Stimulated activated CD4-positive, alpha-beta T cell treated with anti-CD3 and anti-CD28 coated beads, Interleukin-15, amount 100 ng/mL, for 24 hours (primary cell): Measurements from ENCODE around the gene MAGI1.
"Not testable (repeated sequence)": the region's sequence is repeated elsewhere in the genome, so short reads cannot be mapped to it uniquely, and the experiment has no call there.

Experiments
- DNase-seq: peaks from one replicate; pipeline ENCODE4 v3.0.0-alpha.2; 2020

MAGI1 gene

GRCh38 chr3:65739901-65740541 lies 298.7 kb downstream of the MAGI1 start:
- DNase-seq = no peak

- DNase-seq = no peak
Measured at GRCh38 chr3:65734792-65735191, 303.9 kb downstream of the MAGI1 start.

GRCh38 chr3:65734382-65734781 lies 304.3 kb downstream of the MAGI1 start:
- DNase-seq = no peak

GRCh38 chr3:65733459-65733858 lies 305.3 kb downstream of the MAGI1 start:
- no peak for DNase-seq

- no peak for DNase-seq
Measured at GRCh38 chr3:65732051-65732935, 306.4 kb downstream of the MAGI1 start.

GRCh38 chr3:65730449-65730848 lies 308.3 kb downstream of the MAGI1 start:
- DNase-seq = no peak

- DNase-seq = no peak
Measured at GRCh38 chr3:65729973-65730372, 308.7 kb downstream of the MAGI1 start.

- no peak for DNase-seq
Measured at GRCh38 chr3:65729555-65729954, 309.2 kb downstream of the MAGI1 start.

- no peak for DNase-seq
Measured at GRCh38 chr3:65728138-65728537, 310.6 kb downstream of the MAGI1 start.

GRCh38 chr3:65723985-65724384 lies 314.7 kb downstream of the MAGI1 start:
- no peak for DNase-seq

GRCh38 chr3:65723011-65723410 lies 315.7 kb downstream of the MAGI1 start:
- DNase-seq = no peak

- no peak for DNase-seq
Measured at GRCh38 chr3:65720989-65721737, 317.6 kb downstream of the MAGI1 start.

GRCh38 chr3:65719639-65720038 lies 319.1 kb downstream of the MAGI1 start:
- DNase-seq = not testable (repeated sequence)

GRCh38 chr3:65717676-65718346 lies 320.9 kb downstream of the MAGI1 start:
- DNase-seq = no peak

GRCh38 chr3:65716071-65716751 lies 322.5 kb downstream of the MAGI1 start:
- DNase-seq = no peak

GRCh38 chr3:65714134-65714533 lies 324.6 kb downstream of the MAGI1 start:
- no peak for DNase-seq

GRCh38 chr3:65713016-65713415 lies 325.7 kb downstream of the MAGI1 start:
- DNase-seq = no peak

- DNase-seq = no peak
Measured at GRCh38 chr3:65712140-65712539, 326.6 kb downstream of the MAGI1 start.

GRCh38 chr3:65706776-65707568 lies 331.7 kb downstream of the MAGI1 start:
- no peak for DNase-seq

- DNase-seq = no peak
Measured at GRCh38 chr3:65706301-65706700, 332.4 kb downstream of the MAGI1 start.

- DNase-seq = no peak
Measured at GRCh38 chr3:65703820-65704219, 334.9 kb downstream of the MAGI1 start.

- DNase-seq = no peak
Measured at GRCh38 chr3:65703026-65703425, 335.7 kb downstream of the MAGI1 start.
